Stimulated activated CD8-positive, alpha-beta memory T cell treated with anti-CD3 and anti-CD28 coated beads, Interleukin-12 subunit alpha, Interleukin-12 subunit beta, amount 100 ng/mL, for 4 hours (primary cell): ENCODE results near the gene CCN5.
"Not testable (repeated sequence)": the region's sequence is repeated elsewhere in the genome, so short reads cannot be mapped to it uniquely, and the experiment has no call there.

Experiments
- DNase-seq: peaks from one replicate; pipeline ENCODE4 v3.0.0-alpha.2; 2020; ENCODE audit warnings: low read depth

Gene CCN5

GRCh38 chr20:44695295-44695673, 19.9 kb upstream of the CCN5 start:
- DNase-seq: no peak

DNA sequence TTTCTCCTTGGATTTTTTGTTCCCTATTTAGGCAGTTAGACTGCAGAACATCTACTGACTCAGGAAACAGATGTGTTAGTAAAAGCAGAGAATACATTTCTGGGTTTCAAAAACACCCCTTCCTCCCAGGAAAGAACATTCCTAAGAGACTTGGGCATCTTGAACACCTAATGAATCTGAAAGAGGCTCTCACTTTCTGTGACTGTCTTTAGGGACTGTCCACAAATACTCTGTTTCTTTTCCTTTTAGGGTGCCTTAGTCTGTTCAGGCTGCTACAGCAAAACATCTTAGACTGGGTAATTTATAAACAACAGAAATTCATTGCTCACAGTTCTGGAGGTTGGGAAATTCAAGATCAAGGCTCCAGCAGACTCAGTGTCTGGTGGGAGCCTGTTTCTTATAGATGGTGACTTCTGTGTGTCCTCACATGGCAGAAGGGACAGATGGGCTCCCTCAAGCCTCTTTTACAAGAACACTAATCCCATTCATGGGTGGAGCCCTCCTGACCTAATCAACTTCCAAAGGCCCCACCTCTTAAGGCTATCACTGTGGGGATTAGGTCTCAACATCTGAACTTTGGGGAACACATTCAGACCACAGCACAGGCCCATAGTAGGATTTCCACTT, 19.4 kb upstream of the CCN5 start:
- no peak for DNase-seq

- DNase-seq: no peak
Observed at GRCh38 chr20:44696315-44696714, 18.9 kb upstream of the CCN5 start.

DNA sequence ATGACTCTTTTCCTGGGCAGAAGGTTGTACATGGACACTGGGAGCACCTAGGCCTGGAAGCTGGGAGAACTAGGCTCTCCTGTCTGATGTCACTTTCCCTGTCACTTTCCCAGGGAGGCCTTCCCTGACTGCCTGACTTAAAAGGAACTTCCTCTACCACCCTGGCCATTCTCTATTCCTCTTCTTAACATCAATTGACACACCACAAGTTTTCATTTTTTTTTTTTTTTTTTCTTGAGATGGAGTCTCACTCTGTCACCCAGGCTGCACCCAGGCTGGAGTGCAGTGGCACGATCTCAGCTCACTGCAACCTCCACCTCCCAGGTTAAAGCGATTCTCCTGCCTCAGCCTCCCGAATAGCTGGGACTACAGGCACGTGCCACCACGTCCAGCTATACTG, 18.1 kb upstream of the CCN5 start:
- not testable (repeated sequence) for DNase-seq

GRCh38 chr20:44698351-44698750, 16.8 kb upstream of the CCN5 start:
- no peak for DNase-seq

DNA sequence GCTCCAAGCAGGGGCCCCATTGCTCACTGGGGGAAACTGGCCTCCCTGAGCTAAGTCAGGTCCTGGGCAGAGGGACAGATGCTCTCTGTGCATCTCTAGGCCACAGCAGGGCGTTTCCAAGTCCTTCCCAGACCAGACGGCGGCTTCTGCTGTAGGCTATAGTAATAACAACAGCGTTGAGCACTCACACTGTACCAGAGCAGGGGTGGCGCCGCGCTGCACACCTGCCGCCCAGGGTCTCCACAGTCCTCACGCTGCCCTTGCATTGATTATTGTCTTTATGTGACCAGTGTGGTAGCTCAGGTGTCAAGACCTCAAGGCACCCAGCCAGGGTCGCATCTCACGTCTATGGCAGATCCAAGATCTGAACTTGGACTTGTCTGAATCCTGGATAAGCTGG, 14.9 kb upstream of the CCN5 start:
- DNase-seq: no peak

DNA sequence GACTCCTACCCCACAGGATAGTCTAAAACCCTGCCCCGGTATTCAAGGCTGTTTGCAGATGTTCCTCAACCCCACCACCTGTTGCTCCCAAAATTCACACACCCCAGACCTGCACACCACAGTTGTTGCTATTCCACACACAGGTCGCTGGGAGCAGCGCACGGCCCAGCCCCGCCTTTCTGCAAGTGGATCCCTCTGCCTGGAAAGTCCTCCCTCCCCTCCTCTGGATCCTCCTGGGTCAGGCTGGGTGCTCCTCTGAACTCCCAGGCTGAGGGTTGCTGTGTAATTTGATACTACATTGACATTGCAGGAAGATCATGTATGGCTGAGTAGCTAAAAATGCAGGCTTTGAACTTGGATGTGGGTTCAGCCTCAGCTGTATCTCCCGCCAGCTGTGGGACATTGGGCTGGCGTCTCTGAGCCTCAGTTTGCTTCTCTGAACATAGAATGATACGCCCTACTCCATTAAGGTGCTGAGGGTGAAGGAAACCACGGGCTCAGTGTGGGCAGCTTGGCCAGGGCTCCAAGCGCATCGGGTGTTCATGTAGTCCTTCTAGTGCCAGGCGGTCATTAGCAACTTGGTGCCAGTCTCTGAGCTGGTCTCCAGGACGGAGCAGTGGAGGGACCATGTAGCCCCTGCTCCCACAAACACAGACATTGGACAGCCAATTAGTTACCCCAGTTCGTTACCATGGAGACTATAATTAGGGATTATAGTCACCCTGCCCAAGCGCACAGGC, 13.9 kb upstream of the CCN5 start:
- no peak for DNase-seq

- no peak for DNase-seq
Observed at GRCh38 chr20:44701858-44702256, 13.3 kb upstream of the CCN5 start.

DNA sequence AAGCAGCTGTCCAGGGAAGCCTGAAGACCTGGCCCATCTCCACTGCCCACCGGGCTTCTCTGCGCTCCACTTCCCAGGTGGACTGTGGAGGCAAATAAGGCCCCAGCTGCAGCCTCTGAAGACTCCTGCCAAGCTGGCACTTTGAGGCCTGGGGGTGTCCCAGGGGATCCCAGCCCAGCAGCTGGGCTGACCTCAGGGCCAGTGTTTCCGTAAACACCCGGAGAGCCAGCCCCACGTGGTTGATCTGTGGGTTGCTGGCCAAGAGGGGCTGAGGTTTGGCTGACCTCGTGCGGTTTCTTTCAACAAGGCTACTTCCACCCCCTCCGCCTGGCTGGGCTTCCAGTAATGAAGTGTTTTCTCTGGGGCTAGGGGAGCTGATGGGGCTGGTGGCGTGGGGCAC, 12.4 kb upstream of the CCN5 start:
- no peak for DNase-seq

DNA sequence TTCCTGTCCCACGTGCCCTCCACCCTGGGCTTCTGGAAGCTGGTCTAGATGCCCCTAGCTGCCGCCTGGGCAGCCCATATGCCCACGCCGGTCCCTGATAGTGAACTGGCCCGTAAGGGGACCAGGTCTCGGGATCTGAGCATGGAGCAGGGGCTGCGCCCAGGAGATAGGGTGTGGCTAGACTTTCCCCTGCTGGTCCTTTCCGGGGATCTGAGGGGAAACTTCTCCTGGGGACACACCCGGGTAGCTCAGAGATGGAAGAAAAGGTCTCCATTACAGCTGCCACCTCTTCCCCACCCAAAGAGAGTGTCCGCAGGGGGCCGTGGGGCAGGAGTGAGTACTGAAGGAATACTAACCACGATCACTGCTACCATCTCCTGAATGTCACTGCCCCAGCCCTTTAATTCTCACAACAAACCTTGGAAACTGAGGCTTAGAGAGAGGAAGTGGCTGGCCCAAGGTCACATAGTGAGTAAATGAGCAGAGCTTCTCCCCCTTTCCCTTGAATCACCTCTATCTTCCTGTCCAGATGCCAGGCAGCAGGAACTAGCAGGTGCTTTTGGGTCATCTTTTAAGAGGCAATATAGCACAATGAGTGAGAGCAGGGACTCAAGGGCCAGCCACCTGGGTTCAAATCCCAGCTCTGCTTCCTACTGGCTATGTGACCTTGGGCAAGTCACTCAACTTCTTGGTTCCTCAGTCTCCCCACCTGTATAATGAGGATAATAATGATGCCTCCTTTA, 11.8 kb upstream of the CCN5 start:
- DNase-seq: no peak

DNA sequence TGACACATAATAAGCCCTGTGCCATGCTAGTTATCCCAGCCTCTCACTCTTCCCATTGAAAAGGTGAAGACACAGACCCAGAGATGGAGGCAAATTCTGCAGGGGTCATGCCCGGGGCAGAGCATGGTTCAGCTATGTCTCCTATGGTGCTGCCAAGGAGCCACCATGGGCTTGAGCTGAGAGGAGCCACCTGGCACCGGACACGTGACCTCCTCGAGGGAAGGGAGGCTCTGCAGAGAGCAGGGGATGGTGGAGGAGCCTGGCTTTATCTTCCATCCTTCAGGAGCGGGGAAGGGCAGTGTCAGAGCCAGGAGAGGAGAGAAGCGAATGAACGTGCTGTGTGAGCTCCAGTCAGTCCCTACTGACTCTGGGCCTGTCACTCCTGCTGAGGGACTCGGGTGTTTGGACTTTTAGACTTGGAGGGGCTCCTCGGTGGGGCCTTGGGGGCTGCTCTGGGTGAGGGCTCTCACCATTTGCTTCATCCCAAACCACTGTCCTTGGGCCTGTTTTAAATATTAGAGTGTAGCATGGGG, 11.1 kb upstream of the CCN5 start:
- DNase-seq: no peak

DNA sequence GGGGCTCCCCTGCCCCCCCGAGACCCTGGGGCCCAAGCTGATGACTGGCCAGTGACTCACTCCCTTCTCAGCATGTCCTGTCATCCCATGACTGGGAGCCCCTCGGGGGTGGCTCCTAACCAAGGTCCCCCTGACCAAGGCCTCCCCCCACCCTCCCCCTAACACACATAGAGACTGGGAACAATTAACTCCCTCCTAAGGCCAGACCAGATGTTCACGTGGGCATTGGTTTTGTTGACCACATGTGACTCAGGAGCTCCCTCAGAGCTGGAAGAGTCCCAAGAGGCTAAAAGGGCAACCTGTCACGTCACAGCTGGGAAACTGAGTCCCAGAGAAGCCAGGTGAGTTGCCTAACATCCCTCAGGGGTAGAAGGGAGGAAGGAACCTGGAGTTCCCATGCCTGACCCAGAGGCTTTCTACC, 10.6 kb upstream of the CCN5 start:
- DNase-seq: no peak

DNA sequence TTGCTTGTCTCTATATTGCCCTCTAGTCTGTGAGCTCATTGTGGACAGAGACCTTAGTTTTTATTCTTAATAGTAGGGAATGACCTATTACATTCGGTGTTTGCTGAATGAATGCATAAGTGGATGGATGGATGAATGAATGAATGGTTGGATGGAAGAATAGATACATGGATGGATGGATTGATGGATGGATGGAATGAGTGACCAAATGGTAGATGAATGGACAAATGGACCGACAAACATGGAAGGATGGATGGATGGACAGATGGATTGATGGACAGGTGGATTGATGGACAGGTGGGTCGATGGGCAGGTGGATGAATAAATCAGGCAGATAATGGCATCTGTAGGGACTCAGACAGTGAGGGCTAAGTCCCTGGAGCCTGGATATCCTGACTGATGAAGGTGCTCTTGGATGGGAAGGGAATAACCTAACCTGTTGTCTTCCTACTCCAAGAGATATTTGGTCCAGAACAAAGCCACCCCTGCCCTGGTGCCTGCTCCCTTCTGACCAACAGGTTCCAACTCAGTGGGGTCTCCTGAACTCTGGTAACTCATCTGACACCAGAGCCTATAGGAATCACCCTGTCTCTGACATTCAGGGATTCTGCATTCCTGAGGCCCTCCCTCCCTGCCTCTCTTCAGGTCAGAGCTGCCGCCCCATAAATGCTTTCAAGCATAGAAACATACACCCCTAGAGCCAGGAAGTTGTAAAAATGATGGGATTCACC, 9.6 kb upstream of the CCN5 start:
- no peak for DNase-seq

GRCh38 chr20:44706301-44707017, 8.7 kb upstream of the CCN5 start:
- DNase-seq: no peak

DNA sequence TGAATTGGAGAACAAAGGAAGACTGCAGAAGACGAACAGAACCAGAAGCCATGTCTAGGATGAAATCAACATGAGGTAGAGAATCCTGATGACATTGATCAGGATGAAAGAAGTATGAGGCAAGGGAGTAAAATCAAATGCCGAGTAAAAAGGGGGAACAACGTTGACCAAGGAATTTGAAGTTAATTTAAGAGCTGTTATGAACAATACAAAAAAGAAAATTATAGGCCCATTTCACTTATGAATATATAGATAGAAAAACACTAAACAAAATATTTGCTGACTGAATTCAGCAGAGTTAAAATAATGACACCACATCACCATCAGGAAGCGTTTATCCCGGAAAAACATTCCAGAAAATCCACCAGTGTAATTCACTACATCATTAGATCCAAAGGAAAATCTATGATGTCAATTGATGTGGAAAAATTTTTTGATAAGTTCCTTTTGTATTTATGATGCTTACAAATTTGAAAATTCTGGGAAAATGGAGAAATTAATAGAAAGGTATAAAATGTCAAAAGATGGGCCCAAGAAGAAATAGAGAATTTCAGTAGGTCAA, 8.1 kb upstream of the CCN5 start:
- no peak for DNase-seq

DNA sequence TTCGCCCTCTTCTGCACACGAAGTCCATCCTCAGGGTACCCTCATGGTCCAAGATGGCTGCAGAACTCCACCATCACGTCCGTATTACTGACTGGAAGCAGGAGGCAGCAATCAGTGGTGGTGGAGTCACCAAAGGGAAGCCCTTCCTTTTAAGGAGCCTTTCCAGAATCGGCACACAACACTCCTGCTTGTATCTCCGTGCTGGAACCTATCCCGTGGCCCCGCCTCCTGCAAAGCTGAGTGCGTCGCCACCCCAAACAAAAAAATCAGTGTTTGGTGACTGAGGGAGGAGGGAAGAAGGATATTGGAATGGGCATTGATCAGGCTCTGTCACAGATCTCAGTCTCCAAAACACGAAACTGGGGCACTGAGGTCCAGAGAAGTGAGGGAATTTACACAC, 5.8 kb upstream of the CCN5 start:
- DNase-seq: no peak

DNA sequence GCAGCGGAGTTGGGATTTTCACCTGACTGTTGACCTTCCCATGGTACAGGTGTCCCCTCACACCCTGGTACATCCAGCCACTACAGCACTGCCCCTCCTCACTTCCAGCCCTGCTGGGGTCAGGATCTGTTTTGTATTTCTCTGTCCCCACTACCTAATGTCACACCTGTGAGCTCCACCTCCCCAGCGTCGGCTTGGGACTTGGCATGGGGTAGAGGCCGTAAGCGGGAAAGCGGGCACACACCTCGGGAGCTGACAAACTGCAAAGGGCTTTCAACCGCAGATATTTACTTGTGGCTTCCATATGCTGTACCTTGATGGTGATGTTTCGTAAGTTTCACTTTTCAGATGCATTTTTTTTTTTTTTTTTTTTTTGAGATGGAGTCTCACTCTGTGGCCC, 5.4 kb upstream of the CCN5 start:
- DNase-seq: no peak

DNA sequence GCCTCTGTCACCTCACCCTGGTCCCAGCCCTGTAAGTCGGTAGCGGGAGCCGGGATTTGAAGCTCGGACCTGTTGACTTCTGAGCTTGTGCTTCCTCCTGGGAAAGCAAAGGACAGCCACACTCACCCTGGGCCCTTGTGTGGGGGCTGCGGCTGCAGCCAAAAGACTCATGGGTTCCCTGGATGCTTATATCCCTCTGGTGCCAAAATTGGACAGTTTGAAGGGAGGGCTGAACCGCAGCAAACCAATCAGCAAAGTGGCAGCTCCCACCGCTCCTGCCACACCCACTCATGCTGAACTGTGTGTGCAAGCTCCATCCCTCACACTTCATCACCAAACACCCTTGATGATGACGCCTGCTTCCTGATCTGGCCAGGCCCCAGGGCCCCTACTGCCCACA, 3.9 kb upstream of the CCN5 start:
- no peak for DNase-seq

DNA sequence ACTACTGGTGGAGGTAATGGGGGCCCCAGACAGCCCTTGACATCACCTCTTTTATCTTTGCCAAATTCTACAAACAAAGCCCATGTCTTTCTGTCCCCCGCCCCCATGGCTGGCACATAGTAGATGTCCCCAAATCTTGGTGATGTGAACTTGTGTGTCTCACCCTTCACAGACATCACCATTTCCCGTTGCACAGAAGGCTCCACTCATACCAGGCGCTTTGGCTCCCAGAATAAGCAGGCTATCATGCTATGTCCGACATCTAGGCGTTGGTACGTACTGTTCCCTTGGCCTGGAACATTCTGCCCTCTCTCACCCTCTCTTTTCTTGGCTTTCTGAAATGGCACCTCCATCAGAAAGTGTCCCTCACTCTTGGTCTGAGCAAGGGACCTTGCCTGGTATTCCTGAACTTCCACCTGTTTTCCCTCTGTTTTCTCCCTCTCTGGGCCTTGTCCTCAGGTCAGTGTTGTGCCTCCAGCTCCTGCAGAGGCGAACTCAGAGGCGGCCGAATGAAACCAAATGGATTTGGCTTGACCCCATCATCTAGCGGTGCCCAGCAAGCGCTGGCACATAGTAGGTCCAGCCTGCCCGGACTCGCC, 968 bp upstream of the CCN5 start:
- no peak for DNase-seq

- DNase-seq: no peak
Observed at GRCh38 chr20:44715499-44716308, 535 bp downstream of the CCN5 start.
